ENCODE data around the gene FOXC1. TPM values are rescaled to one million over a fixed set of nuclear protein-coding genes. Genes with fewer than 3 reads are reported as not detected.
A peak's percentile ranks its signal among the peaks of the same experiment; 100 is the strongest.

FOXC1 gene
- 3.3 TPM for total RNA-seq (ENCODE audit: unreplicated experiment)
- long read RNA-seq, result 0 reads

DNA sequence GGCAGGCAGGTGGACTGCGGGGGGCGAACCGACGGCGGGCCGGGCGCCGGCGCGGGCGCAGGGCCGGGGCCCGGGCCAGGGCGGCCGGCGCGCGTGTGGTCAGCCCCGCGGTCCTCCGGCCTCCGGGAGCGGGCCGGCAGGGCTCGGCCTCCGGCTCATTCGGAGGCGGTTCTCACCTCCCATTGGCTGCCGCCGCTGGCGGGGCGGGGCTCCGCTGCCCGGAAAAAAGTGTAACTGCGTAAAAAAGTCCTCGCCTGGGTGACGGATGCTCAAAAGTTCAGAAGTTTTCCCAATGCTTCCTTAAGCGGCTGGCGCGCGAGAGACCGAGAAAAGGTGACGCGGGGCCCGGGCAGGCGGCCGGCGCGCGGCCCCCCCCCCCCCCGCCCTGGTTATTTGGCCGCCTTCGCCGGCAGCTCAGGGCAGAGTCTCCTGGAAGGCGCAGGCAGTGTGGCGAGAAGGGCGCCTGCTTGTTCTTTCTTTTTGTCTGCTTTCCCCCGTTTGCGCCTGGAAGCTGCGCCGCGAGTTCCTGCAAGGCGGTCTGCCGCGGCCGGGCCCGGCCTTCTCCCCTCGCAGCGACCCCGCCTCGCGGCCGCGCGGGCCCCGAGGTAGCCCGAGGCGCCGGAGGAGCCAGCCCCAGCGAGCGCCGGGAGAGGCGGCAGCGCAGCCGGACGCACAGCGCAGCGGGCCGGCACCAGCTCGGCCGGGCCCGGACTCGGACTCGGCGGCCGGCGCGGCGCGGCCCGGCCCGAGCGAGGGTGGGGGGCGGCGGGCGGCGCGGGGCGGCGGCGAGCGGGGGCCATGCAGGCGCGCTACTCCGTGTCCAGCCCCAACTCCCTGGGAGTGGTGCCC, at the start of gene FOXC1:
Gene FOXC1 (plus strand): TSS at position 268 of the 849 bp plus-strand sequence. CDS start 531 bp downstream, at position 799.
- Mint-ChIP-seq H3K9me3 (ENCODE audit: unreplicated experiment) (peaks cover 24% of the 10 kb centered on the region), H3K36me3 (ENCODE audit: unreplicated experiment) (no peaks in the 10 kb centered on the region), H3K4me1 (ENCODE audit: low read depth, unreplicated experiment) (peaks cover 30% of the 10 kb centered on the region), H3K27ac (ENCODE audit: unreplicated experiment) (peak within 1 kb of the TSS; percentile 85), H3K4me3 (ENCODE audit: unreplicated experiment) (peak within 1 kb of the TSS; percentile 88), H3K27me3 (ENCODE audit: unreplicated experiment) (peaks cover 27% of the 10 kb centered on the region)
- TF ChIP-seq, protein P1, sequence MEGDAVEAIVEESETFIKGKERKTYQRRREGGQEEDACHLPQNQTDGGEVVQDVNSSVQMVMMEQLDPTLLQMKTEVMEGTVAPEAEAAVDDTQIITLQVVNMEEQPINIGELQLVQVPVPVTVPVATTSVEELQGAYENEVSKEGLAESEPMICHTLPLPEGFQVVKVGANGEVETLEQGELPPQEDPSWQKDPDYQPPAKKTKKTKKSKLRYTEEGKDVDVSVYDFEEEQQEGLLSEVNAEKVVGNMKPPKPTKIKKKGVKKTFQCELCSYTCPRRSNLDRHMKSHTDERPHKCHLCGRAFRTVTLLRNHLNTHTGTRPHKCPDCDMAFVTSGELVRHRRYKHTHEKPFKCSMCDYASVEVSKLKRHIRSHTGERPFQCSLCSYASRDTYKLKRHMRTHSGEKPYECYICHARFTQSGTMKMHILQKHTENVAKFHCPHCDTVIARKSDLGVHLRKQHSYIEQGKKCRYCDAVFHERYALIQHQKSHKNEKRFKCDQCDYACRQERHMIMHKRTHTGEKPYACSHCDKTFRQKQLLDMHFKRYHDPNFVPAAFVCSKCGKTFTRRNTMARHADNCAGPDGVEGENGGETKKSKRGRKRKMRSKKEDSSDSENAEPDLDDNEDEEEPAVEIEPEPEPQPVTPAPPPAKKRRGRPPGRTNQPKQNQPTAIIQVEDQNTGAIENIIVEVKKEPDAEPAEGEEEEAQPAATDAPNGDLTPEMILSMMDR (IDR thresholded peaks at IDR 0.05; ENCODE audit: partially characterized antibody, unreplicated experiment), result no peak
- peak; percentile 78 for DNase-seq

DNA sequence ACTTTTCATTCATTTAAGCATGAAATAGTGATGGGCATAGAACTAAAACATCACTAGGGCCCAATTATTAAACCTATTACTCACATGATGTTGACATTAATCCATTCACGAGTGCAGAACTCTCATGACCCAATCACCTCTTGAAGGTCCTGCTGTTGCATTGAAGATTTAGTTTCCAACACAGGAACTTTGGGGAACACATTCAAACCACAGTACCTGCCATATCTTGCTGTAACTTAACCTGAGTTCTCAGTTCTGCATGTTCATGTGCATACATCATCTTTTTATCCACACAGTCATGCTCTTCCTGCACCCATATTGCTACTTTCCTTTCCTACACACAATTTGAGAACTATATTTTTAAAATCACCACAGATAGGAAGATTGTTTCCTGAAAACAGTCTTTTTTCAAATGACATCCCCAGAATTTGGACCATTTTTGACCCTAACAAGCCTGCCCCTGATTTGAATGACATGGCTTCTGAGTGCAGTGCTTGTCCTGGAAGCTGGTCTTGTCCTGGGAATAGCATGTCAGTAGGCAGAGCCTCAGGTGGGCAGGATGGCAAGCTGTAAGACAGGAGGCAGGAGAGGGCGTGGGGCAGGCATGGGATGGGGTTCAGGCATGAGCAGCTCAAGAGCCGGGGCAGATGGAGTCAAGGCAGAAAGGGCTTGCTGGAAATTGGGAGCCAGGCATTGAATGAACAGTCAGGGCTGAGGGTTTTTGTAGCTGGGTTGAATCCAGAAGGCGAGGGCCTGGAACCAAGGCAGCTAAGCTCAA, 49.2 kb upstream of the FOXC1 start:
- Mint-ChIP-seq H3K4me3 (ENCODE audit: unreplicated experiment) (no peak overlapping the region), H3K9me3 (ENCODE audit: unreplicated experiment) (no peaks in the 10 kb centered on the region), H3K4me1 (ENCODE audit: low read depth, unreplicated experiment) (no peaks in the 10 kb centered on the region), H3K27me3 (ENCODE audit: unreplicated experiment) (peaks cover 2% of the 10 kb centered on the region), H3K36me3 (ENCODE audit: unreplicated experiment) (peaks cover 7% of the 10 kb centered on the region), H3K27ac (ENCODE audit: unreplicated experiment) (no peak overlapping the region)
- DNase-seq, result no peak
- TF ChIP-seq, protein P1 (IDR thresholded peaks at IDR 0.05; ENCODE audit: partially characterized antibody, unreplicated experiment), result no peak

DNA sequence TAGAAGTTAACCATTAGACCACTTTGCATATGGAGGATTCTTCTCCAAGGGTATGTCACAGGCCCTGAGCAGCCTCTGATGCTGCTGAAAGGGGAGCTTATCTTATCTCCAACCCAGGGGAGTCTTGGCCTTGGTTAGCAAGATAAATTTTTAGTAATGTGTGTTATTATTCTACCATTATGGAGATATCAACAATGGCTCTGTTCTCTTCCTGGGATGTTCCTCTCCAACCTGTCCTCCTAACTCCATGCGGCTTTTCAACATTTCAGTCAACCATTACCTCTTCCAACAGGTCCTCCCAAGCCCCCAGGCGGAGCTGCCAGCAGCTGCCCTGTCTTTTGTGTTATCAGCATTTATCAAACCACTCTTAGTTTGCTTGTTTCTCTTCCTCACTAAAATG, 48.4 kb upstream of the FOXC1 start:
- Mint-ChIP-seq H3K4me3 (ENCODE audit: unreplicated experiment) (no peak overlapping the region), H3K9me3 (ENCODE audit: unreplicated experiment) (no peaks in the 10 kb centered on the region), H3K36me3 (ENCODE audit: unreplicated experiment) (peaks cover 2% of the 10 kb centered on the region), H3K4me1 (ENCODE audit: low read depth, unreplicated experiment) (no peaks in the 10 kb centered on the region), H3K27ac (ENCODE audit: unreplicated experiment) (no peak overlapping the region), H3K27me3 (ENCODE audit: unreplicated experiment) (no peaks in the 10 kb centered on the region)
- TF ChIP-seq, protein P1 (IDR thresholded peaks at IDR 0.05; ENCODE audit: partially characterized antibody, unreplicated experiment), result no peak
- no peak for DNase-seq

DNA sequence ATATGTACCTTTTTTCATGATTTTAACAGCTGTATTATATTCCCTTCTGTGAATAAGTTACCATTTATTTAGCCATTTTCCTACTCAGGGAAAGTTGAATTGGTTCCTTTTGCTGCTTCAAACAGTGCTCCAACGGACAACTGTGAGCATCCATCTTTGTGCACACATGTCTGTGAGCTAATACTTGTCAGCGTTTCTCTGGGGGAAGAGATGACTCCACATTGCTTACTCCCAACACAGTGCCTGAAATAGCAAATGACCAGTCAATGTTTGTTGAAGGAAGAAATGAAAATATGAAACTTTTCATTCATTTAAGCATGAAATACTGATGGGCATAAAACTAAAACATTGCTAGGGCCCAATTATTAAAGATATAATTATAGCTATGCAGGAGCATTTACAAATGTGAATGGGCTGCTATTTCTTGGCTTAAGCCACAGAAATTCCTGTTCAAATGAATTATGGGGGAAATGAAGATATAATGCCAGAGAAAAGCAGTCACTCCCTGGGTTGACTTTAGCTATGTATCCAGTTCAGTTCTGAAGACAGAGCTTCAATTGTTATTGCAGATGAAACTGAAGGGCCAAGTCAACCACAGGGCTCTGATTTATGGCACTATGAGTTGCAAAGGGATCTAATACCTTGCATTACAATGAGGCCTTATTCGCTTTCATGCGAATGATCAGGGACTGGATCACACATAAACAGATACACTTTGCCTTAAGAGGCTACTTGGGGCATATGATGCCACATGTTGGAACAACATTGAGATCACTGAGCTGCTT, 47.4 kb upstream of the FOXC1 start:
- no peaks in the 10 kb centered on the region for H3K4me1 Mint-ChIP-seq (ENCODE audit: low read depth, unreplicated experiment)
- DNase-seq, result no peak
- TF ChIP-seq, protein P1 (IDR thresholded peaks at IDR 0.05; ENCODE audit: partially characterized antibody, unreplicated experiment), result no peak
- no peaks in the 10 kb centered on the region for H3K27me3 Mint-ChIP-seq (ENCODE audit: unreplicated experiment)
- H3K27ac Mint-ChIP-seq (ENCODE audit: unreplicated experiment), result no peak overlapping the region
- no peak overlapping the region for H3K4me3 Mint-ChIP-seq (ENCODE audit: unreplicated experiment)
- no peaks in the 10 kb centered on the region for H3K9me3 Mint-ChIP-seq (ENCODE audit: unreplicated experiment)
- H3K36me3 Mint-ChIP-seq (ENCODE audit: unreplicated experiment), result no peaks in the 10 kb centered on the region
